Pulmonary artery endothelial cell (primary cell): Measurements from ENCODE around the gene NFAT5. TPM values are rescaled to one million over a fixed set of nuclear protein-coding genes. Genes with fewer than 3 reads are reported as not detected.
"Not testable (repeated sequence)": the region's sequence is repeated elsewhere in the genome, so short reads cannot be mapped to it uniquely, and the experiment has no call there.

Experiments used
- DNase-seq: peaks from one replicate; pipeline ENCODE4 v3.0.0-alpha.2; 2011; ENCODE audit warnings: low read depth, low spot score
- total RNA-seq: library from RNA; depleted of rRNA; stranded (reverse); fragments of >200 nt; gene quantifications from 2 replicates; pipeline ENCODE4 v1.2.3, GENCODE V29; 2014

NFAT5 gene
- total RNA-seq, 1 donor from 2014 or later = 13.2 TPM

- DNase-seq = no peak
Measured at GRCh38 chr16:69555437-69555836, 10.3 kb upstream of the NFAT5 start.

- no peak for DNase-seq
Measured at GRCh38 chr16:69555867-69556266, 9.9 kb upstream of the NFAT5 start.

GRCh38 chr16:69559164-69559563 lies 6.6 kb upstream of the NFAT5 start:
- DNase-seq = no peak

GRCh38 chr16:69561367-69561766 lies 4.4 kb upstream of the NFAT5 start:
- DNase-seq = not testable (repeated sequence)

- no peak for DNase-seq
Measured at GRCh38 chr16:69561901-69562300, 3.9 kb upstream of the NFAT5 start.

GRCh38 chr16:69562813-69563212 lies 3.0 kb upstream of the NFAT5 start:
- no peak for DNase-seq

- DNase-seq = no peak
Measured at GRCh38 chr16:69563605-69564580, 1.9 kb upstream of the NFAT5 start.

GRCh38 chr16:69564845-69565670 lies 708 bp upstream of the NFAT5 start:
- no peak for DNase-seq

GRCh38 chr16:69566240-69566980 lies 644 bp downstream of the NFAT5 start:
- DNase-seq = no peak

- no peak for DNase-seq
Measured at GRCh38 chr16:69566981-69567680, 1.4 kb downstream of the NFAT5 start.

GRCh38 chr16:69568676-69569075 lies 2.9 kb downstream of the NFAT5 start:
- DNase-seq = no peak

GRCh38 chr16:69578771-69579170 lies 13.0 kb downstream of the NFAT5 start:
- DNase-seq = not testable (repeated sequence)

- DNase-seq = no peak
Measured at GRCh38 chr16:69579783-69580481, 14.2 kb downstream of the NFAT5 start.

- no peak for DNase-seq
Measured at GRCh38 chr16:69581297-69581696, 15.5 kb downstream of the NFAT5 start.

GRCh38 chr16:69584493-69584892 lies 18.7 kb downstream of the NFAT5 start:
- not testable (repeated sequence) for DNase-seq

GRCh38 chr16:69589434-69590269 lies 23.9 kb downstream of the NFAT5 start:
- DNase-seq = no peak

GRCh38 chr16:69590590-69590989 lies 24.8 kb downstream of the NFAT5 start:
- DNase-seq = no peak

GRCh38 chr16:69593751-69594255 lies 28.0 kb downstream of the NFAT5 start:
- no peak for DNase-seq
